ENCODE results near the gene CYP4F11.

The CYP4F11 gene

GRCh38 chr19:15964231-15964630, 29.9 kb upstream of the CYP4F11 start:
- no peaks in the 10 kb centered on the region for H4K20me1 ChIP-seq (ENCODE audit: insufficient read depth, low read length)

GRCh38 chr19:15962319-15962718, 28.0 kb upstream of the CYP4F11 start:
- Histone ChIP-seq H3K27me3 (replicated peaks; ENCODE audit: insufficient read depth, low read length) (peaks cover 50% of the 10 kb centered on the region), H3K36me3 (replicated peaks; ENCODE audit: insufficient read depth, low read length) (no peaks in the 10 kb centered on the region), H4K20me1 (ENCODE audit: insufficient read depth, low read length) (no peaks in the 10 kb centered on the region), H3K4me2 (ENCODE audit: low read depth, low read length) (no peak overlapping the region), H3K4me1 (ENCODE audit: low read length) (no peaks in the 10 kb centered on the region), H3K9me2 (replicated peaks; ENCODE audit: insufficient read depth, low read length) (no peaks in the 10 kb centered on the region), H3K9ac (ENCODE audit: low read length) (no peak overlapping the region), H3K79me2 (ENCODE audit: low read length) (no peaks in the 10 kb centered on the region), H2AFZ (ENCODE audit: low read length) (no peak overlapping the region), H3F3A (ENCODE audit: insufficient read depth, low read length) (no peaks in the 10 kb centered on the region), H3K27ac (ENCODE audit: low read length) (no peak overlapping the region), H3K9me3 (replicated peaks; ENCODE audit: insufficient read depth, low read length) (no peaks in the 10 kb centered on the region), H3K4me3 (ENCODE audit: low read length) (no peak overlapping the region)
- DNase-seq, result no peak
- no peak for TF ChIP-seq EZH2 (optimal IDR thresholded peaks at IDR 0.05; ENCODE audit: low read depth, low read length)
- no peak for TF ChIP-seq CTCF (IDR thresholded peaks at IDR 0.05; ENCODE audit: low read length)
- no peak for TF ChIP-seq EZH2phosphoT487 (IDR thresholded peaks at IDR 0.05; ENCODE audit: low read length)

More at GRCh38 chr19:15964231-15964630, 29.9 kb upstream of the CYP4F11 start:
- H3K9me2 ChIP-seq (replicated peaks; ENCODE audit: insufficient read depth, low read length), result no peaks in the 10 kb centered on the region
- no peaks in the 10 kb centered on the region for H3K79me2 ChIP-seq (ENCODE audit: low read length)
- H3K9ac ChIP-seq (ENCODE audit: low read length), result no peak overlapping the region
- peaks cover 44% of the 10 kb centered on the region for H3K27me3 ChIP-seq (replicated peaks; ENCODE audit: insufficient read depth, low read length)
- H2AFZ ChIP-seq (ENCODE audit: low read length), result no peak overlapping the region
- H3K4me2 ChIP-seq (ENCODE audit: low read depth, low read length), result no peak overlapping the region
- no peak overlapping the region for H3K4me3 ChIP-seq (ENCODE audit: low read length)
- no peak for DNase-seq
- H3K36me3 ChIP-seq (replicated peaks; ENCODE audit: insufficient read depth, low read length), result no peaks in the 10 kb centered on the region
- TF ChIP-seq EZH2phosphoT487 (IDR thresholded peaks at IDR 0.05; ENCODE audit: low read length), result no peak
- no peak for TF ChIP-seq EZH2 (optimal IDR thresholded peaks at IDR 0.05; ENCODE audit: low read depth, low read length)
- TF ChIP-seq CTCF (IDR thresholded peaks at IDR 0.05; ENCODE audit: low read length), result no peak
- H3F3A ChIP-seq (ENCODE audit: insufficient read depth, low read length), result no peaks in the 10 kb centered on the region
- no peaks in the 10 kb centered on the region for H3K4me1 ChIP-seq (ENCODE audit: low read length)
- H3K9me3 ChIP-seq (replicated peaks; ENCODE audit: insufficient read depth, low read length), result no peaks in the 10 kb centered on the region
- H3K27ac ChIP-seq (ENCODE audit: low read length), result no peak overlapping the region

- Histone ChIP-seq H3K4me1 (ENCODE audit: low read length) (no peaks in the 10 kb centered on the region), H3K9me3 (replicated peaks; ENCODE audit: insufficient read depth, low read length) (no peaks in the 10 kb centered on the region), H3K4me2 (ENCODE audit: low read depth, low read length) (no peak overlapping the region), H3K79me2 (ENCODE audit: low read length) (no peaks in the 10 kb centered on the region), H3F3A (ENCODE audit: insufficient read depth, low read length) (no peaks in the 10 kb centered on the region), H3K36me3 (replicated peaks; ENCODE audit: insufficient read depth, low read length) (no peaks in the 10 kb centered on the region), H3K9me2 (replicated peaks; ENCODE audit: insufficient read depth, low read length) (no peaks in the 10 kb centered on the region), H3K27ac (ENCODE audit: low read length) (no peak overlapping the region), H3K9ac (ENCODE audit: low read length) (no peak overlapping the region), H4K20me1 (ENCODE audit: insufficient read depth, low read length) (no peaks in the 10 kb centered on the region), H3K4me3 (ENCODE audit: low read length) (no peak overlapping the region), H2AFZ (ENCODE audit: low read length) (no peak overlapping the region), H3K27me3 (replicated peaks; ENCODE audit: insufficient read depth, low read length) (peaks cover 80% of the 10 kb centered on the region)
- DNase-seq, result no peak
- TF ChIP-seq EZH2phosphoT487 (IDR thresholded peaks at IDR 0.05; ENCODE audit: low read length), result no peak
- TF ChIP-seq CTCF (IDR thresholded peaks at IDR 0.05; ENCODE audit: low read length), result no peak
- no peak for TF ChIP-seq EZH2 (optimal IDR thresholded peaks at IDR 0.05; ENCODE audit: low read depth, low read length)
These were observed 20.5 kb upstream of the CYP4F11 start for GRCh38 chr19:15954820-15955219.
